Muscle of back (tissue), 11 donors: Measurements from ENCODE around the gene SAMD1. TPM values are rescaled to one million over a fixed set of nuclear protein-coding genes. Genes with fewer than 3 reads are reported as not detected.
"Not testable (repeated sequence)": the region's sequence is repeated elsewhere in the genome, so short reads cannot be mapped to it uniquely, and the experiment has no call there.

Source experiments
- DNase-seq, 3 donors: peaks; one replicate each; pipeline versions ENCODE4 v3.0.0 to v3.0.0-alpha.2; 2013
- polyA plus RNA-seq, 10 donors: library from polyadenylated mRNA; unstranded; fragments of 120-200 nt; gene quantifications; one replicate each; pipeline ENCODE4 v1.2.1, GENCODE V29; 2013; ENCODE audit not compliant: insufficient read length in 10 of 10

The SAMD1 gene
- polyA plus RNA-seq, 10 donors: 33.6 to 54.3 (median 38.9) TPM

GRCh38 chr19:14061751-14062557 is 28.6 kb downstream of the SAMD1 start, which contains the start of gene PALM3:
Gene PALM3 (minus strand): TSS chr19:14062076. CDS start chr19:14061980, 96 bp downstream.
- DNase-seq: no peak

DNA sequence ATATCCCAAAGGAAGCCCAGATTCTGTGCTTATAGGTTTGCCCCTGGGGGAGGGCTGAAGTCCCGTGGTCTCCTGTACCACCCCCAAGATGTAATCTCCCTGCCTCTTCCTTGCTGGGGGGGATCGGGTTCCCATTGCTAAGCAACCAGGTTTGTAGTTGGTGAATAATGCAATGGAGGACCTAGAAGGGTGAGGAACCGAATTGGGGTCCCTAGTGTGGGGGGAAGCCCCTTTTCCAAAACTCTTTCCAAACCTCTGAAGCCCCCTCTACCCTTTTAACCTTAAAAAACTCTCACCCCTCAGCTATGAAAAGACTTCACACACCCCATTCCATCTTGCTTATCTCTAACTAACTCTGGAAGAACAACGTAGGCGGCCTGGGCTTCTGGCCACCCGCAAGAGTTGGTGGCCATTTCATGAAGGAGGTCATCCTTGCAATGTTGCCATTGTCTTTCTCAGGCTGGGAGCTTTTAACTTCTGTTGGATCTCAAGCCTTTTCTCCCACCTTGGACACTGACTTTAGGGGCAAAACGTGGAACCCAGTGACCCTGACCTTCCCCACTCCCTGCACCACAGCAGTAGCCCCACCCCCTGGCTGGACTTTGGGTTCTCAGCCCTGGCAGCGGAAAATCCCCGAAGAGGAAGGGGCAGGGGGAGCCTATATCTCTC is 29.3 kb downstream of the SAMD1 start:
- no peak for DNase-seq

DNA sequence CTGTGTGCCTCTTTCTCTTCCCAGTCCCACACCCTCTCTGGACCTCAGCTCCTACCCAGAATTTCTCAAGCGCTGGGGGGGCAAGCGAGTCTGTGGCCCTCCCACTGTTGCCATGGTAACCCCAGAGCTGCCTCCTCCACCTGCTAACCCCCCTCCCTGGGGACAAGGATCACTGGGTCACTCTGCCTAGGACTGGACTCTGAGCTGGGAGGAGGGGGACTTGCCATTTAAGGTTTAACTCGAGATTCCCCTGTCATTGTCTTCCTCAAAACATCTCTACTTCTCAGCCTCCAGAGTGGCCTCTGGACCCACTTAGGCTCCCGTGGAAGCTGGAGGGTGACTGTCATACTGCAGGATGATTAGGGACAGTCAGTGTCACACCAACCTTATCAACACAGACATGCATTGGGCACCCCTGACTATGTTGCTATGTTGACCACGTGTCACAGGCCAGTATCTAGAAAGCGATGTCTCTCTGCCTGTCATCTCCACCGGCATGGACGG is 30.8 kb downstream of the SAMD1 start:
- no peak for DNase-seq

DNA sequence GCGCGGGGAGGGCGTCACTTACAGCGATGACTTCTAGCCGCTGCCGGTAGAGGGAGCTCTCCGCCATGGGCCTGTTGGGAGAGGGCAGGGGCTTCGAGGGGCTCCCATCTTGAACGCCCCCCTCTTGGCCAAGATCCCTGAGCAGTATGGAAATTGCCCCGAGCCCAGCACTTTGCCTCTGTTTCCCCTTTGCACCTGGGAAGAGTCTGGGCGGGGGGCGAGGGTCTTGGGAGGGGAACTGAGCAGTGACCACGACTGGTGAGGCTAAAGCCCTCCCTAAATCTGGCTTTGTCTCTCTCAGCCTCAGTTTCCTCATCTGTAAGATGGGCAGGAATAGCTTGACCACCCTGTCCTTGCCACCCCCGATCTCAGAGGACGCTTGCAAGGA is 31.5 kb downstream of the SAMD1 start:
- DNase-seq: no peak

GRCh38 chr19:14058182-14059092 is 32.1 kb downstream of the SAMD1 start:
- DNase-seq: no peak

- no peak for DNase-seq
Observed at GRCh38 chr19:14056741-14057356, 33.7 kb downstream of the SAMD1 start.

GRCh38 chr19:14056069-14056666 is 34.4 kb downstream of the SAMD1 start:
- DNase-seq: no peak

GRCh38 chr19:14055396-14055795 is 35.2 kb downstream of the SAMD1 start:
- DNase-seq: no peak

DNA sequence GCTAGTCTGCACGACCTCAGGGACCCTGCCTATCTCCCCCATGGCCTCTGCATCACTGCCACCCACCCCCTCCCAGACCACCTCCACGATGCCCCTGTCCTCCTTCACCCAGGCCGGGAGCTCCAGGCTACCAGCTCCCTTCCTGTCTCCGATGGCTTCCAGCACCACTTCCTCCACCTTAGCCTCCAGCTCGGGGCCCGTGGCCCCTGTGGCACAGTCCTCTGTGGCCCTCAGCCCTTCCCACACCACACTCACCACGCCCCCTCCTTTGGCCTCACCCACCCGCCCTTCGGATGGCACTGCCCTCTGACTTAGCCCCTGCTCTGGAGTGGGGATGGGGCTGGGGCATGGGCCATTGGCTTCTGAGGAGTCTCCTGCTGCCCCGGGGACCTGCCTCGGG is 35.8 kb downstream of the SAMD1 start:
- DNase-seq: no peak

DNA sequence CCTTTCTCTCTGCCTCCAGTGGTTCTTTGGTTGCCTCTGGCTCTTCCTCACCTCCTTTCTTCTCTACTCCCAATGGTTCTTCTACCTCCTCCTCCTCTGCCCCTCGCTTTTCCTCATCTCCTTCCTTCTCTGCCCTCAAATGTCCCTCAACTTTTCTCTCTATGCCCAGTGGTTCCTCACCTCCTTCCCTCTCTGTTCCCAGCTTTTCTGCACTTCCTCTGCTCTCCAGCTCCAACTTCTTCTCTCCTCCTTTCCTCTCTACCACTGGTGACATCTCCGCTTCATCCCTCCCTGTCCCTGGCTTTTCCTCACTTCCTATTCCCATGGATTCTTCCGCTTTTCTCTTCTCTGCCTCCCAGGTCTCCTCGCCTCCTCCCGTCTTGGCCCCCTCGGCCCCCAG is 36.5 kb downstream of the SAMD1 start:
- no peak for DNase-seq

GRCh38 chr19:14053500-14053899 is 37.1 kb downstream of the SAMD1 start:
- no peak for DNase-seq

GRCh38 chr19:14053032-14053431 is 37.5 kb downstream of the SAMD1 start:
- DNase-seq: no peak

GRCh38 chr19:14052470-14052869 is 38.1 kb downstream of the SAMD1 start:
- DNase-seq: no peak

DNA sequence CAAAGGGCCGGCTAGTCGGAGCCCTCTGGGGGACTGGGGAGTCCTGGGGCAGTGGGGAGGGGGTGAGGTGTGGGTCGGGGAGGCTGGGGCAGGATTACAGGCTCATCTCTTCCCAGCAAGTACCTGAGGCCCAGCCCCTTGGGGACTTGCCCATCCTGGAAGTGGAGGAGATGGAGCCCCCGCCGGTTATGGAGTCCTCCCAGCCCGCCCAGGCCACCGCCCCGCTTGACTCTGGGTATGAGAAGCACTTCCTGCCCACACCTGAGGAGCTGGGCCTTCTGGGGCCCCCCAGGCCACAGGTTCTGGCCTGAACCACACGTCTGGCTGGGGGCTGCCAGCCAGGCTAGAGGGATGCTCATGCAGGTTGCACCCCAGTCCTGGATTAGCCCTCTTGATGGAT is 38.6 kb downstream of the SAMD1 start:
- DNase-seq: no peak

DNA sequence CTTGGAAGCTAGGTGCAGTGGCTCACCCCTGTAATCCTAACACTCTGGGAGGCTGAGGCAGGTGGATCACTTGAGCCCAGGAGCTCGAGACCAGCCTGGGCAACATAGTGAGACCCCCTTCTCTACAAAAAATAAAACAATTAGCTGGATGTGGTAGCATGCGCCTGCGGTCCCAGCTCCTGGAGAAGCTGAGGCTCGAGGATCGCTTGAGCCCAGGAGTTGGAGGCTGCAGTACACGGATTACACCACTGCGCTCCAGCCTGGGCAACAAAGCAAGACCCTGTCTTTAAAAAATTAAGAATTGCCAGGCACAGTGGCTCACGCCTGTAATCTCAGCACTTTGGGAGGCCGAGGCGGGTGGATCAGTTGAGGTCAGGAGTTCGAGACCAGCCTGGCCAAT is 39.6 kb downstream of the SAMD1 start:
- not testable (repeated sequence) for DNase-seq

DNA sequence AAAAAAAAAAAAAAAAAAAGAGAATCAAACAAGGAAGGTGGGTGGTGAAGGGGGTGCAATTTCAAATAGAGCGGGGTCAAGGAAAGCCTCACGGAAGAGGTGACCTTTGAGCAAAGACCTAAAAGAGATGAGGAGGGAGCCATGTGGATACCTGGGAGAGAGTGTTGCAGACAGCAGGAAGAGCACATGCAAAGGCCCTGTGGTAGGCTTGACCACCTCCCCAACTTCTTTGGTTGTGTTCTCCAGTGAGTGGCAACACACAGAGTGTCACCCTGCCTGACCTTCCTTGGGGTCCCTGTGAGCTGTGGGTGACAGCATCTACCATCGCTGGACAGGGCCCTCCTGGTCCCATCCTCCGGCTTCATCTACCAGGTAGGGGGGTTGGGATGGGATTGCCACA is 40.0 kb downstream of the SAMD1 start:
- DNase-seq: no peak

DNA sequence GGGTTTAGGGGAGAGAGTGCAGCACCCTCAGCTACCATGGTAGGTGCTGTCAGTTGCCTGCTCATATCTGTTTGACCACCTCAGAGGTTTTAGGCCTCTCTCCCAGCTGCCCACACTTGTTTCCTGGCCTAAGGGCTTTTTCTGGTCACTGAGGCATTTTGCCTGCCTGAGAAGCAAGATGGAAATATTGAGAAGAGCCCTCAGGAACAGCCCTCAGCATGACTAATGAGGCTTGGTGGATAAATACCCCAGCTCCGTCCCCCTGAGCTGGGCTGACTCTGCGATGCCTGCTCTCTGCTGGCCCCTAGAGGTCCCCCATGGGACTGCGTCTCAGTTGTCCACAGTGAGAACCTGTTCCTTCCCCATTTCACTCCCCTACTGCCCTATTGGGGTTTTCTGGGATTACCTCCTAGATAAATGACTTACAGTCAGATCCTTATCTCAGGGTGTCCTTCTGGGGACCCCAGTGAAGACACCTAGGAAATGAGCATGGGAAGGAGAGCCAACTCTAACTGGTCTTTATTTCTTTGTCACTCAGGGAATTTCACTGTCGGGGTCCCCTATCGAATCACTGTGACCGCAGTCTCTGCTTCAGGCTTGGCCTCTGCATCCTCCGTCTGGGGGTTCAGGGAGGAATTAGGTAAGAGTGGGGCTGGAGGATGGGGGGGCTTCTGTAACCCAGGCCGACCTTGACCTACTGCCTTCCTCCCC is 42.0 kb downstream of the SAMD1 start:
- DNase-seq: peak in 1 of 3 donors; percentile 21

- not testable (repeated sequence) for DNase-seq
Observed at GRCh38 chr19:14047866-14048265, 42.7 kb downstream of the SAMD1 start.

DNA sequence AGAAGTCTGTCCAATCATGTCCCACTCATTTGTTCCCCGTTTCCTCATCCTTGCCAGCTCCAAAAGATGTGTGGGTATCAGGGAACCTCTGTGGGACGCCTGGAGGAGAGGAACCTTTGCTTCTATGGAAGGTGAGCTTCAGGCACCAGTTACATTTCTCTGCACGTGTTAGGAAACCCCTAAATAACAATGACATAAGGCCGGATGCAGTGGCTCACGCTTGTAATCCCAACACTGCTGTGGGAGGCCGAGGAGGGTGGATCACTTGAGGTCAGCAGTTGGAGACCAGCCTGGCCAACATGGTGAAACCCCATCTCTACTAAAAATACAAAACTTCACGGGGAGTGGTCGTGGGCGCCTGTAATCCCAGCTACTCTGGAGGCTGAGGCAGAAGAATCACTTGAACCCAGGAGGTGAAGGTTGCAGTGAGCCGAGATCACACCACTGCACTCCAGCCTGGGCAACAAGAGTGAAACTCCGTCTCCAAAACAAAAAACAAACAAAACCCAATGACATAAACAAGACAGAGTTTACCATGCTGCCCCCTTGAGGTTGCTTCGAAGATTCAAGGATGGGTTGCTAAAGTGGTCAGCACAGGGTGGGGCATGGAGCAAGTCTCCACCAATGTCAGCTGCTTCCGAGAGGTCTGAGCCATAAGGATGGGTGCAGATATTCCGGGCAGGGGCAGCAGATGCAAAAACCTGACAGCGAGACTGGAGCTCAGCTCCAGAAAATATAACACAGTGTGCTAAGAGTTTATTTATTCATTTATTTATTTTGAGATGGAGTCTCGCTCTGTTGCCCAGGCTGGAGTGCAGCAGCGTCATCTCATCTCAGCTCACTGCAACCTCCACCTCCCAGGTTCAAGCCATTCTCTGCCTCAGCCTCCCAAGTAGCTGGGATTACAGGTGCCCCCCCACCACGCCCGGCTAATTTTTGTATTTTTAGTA is 47.6 kb downstream of the SAMD1 start:
- DNase-seq: peak; percentile 54 to 89 (median 80)
